IMR-90 (cell line): Measurements from ENCODE around the gene FRZB. TPM values are rescaled to one million over a fixed set of nuclear protein-coding genes. Genes with fewer than 3 reads are reported as not detected.

ENCODE experiments used
- ATAC-seq: fragments of 200-7000 bp; cut with Tn5 transposase; 2 replicates; pipeline ENCODE4 v1.9.1; 2020; ENCODE audit warnings: low read depth, mild to moderate bottlenecking, moderate library complexity
- BruUV-seq: library from RNA; stranded (reverse); fragments of 400-500 nt; replicated peaks from 2 replicates; lab custom pipeline; 2021; lab: Mats Ljungman, UMichigan
- CTCF ChIA-PET: fragments of 300-600 bp; formaldehyde crosslinking; extraction: SDS; loops from one replicate; lab custom pipeline; 2021; ENCODE audit warnings: antibody characterized with exemption; lab: Yijun Ruan, JAX
- POLR2A ChIA-PET: fragments of 300-600 bp; sonication (Branson Sonifier 250); formaldehyde crosslinking; loops from one replicate; lab custom pipeline; 2022; ENCODE audit warnings: antibody characterized with exemption; ENCODE audit not compliant: unreplicated experiment; lab: Charles Lee
- DNase-seq: peaks from one replicate; pipeline ENCODE4 v3.0.0; 2013
- H2AFZ ChIP-seq: replicated peaks from 2 replicates; pipeline ENCODE3; 2013; ENCODE audit warnings: low read length, mild to moderate bottlenecking; ENCODE audit not compliant: poor library complexity
- H2AK5ac ChIP-seq: 2 replicates; pipeline ENCODE4 v1.6.1; 2013; ENCODE audit warnings: low read depth, low read length, inconsistent platforms
- H2AK9ac ChIP-seq: replicated peaks from 2 replicates; pipeline ENCODE3; 2013; ENCODE audit warnings: mild to moderate bottlenecking, low read depth, low read length, moderate library complexity; ENCODE audit not compliant: poor library complexity
- H2BK120ac ChIP-seq: 2 replicates; pipeline ENCODE4 v1.6.1; 2013; ENCODE audit warnings: low read depth, low read length, inconsistent platforms
- H2BK15ac ChIP-seq: 3 replicates; pipeline ENCODE4 v1.6.1; 2013; ENCODE audit warnings: low read depth, low read length, inconsistent platforms
- H2BK20ac ChIP-seq: 2 replicates; pipeline ENCODE4 v1.6.1; 2013; ENCODE audit warnings: low read depth, mild to moderate bottlenecking, inconsistent platforms, low read length, moderate library complexity
- H2BK5ac ChIP-seq: 2 replicates; pipeline ENCODE4 v1.6.1; 2013; ENCODE audit warnings: mild to moderate bottlenecking, low read depth, low read length, inconsistent platforms; ENCODE audit not compliant: poor library complexity, severe bottlenecking
- H3K14ac ChIP-seq: replicated peaks from 2 replicates; pipeline ENCODE4 v1.6.1; 2013; ENCODE audit warnings: low read depth, low read length, inconsistent platforms
- H3K18ac ChIP-seq: 2 replicates; pipeline ENCODE4 v1.6.1; 2013; ENCODE audit warnings: low read depth, low read length, control low read depth
- H3K23ac ChIP-seq: 2 replicates; pipeline ENCODE4 v1.6.1; 2013; ENCODE audit warnings: low read depth, low read length, inconsistent platforms
- H3K27ac ChIP-seq: 2 replicates; pipeline ENCODE4 v1.5.1; 2013; ENCODE audit warnings: mild to moderate bottlenecking, control low read depth, low read length; ENCODE audit not compliant: insufficient read depth
- H3K27me3 ChIP-seq: 2 replicates; pipeline ENCODE4 v1.6.1; 2013; ENCODE audit warnings: low read length; ENCODE audit not compliant: control insufficient read depth, insufficient read depth
- H3K36me3 ChIP-seq: 2 replicates; pipeline ENCODE4 v1.6.1; 2013; ENCODE audit warnings: low read length, mixed read lengths; ENCODE audit not compliant: control insufficient read depth, insufficient read depth
- H3K4ac ChIP-seq: 2 replicates; pipeline ENCODE4 v1.6.1; 2013; ENCODE audit warnings: low read depth, low read length, inconsistent platforms
- H3K4me1 ChIP-seq: 2 replicates; pipeline ENCODE4 v1.6.1; 2013; ENCODE audit warnings: low read length, mixed read lengths; ENCODE audit not compliant: control insufficient read depth, insufficient read depth
- H3K4me2 ChIP-seq: 2 replicates; pipeline ENCODE4 v1.6.1; 2013; ENCODE audit warnings: low read depth, mild to moderate bottlenecking, control low read depth, low read length, moderate library complexity
- H3K4me3 ChIP-seq: 2 replicates; pipeline ENCODE4 v1.5.1; 2013; ENCODE audit warnings: low read depth, mild to moderate bottlenecking, control low read depth, low read length, moderate library complexity; ENCODE audit not compliant: insufficient read depth
- H3K56ac ChIP-seq: 2 replicates; pipeline ENCODE4 v1.6.1; 2013; ENCODE audit warnings: low read length, inconsistent platforms; ENCODE audit not compliant: insufficient read depth; ENCODE audit errors: extremely low read depth
- H3K79me1 ChIP-seq, 2 experiments: 2 replicates each; pipeline ENCODE4 v1.6.1; 2013; ENCODE audit warnings: low read length in 2 of 2, inconsistent platforms in 1 of 2, low read depth in 1 of 2
- H3K9ac ChIP-seq: 2 replicates; pipeline ENCODE4 v1.6.1; 2013; ENCODE audit warnings: low read depth, low read length, control low read depth
- H3K9me1 ChIP-seq: 2 replicates; pipeline ENCODE4 v1.6.1; 2013; ENCODE audit warnings: low read length, inconsistent platforms; ENCODE audit not compliant: insufficient read depth
- H3K9me3 ChIP-seq: 2 replicates; pipeline ENCODE4 v1.6.1; 2013; ENCODE audit warnings: low read length; ENCODE audit not compliant: control insufficient read depth, insufficient read depth
- H4K20me1 ChIP-seq: 2 replicates; pipeline ENCODE4 v1.6.1; 2013; ENCODE audit warnings: low read length, inconsistent platforms; ENCODE audit not compliant: insufficient read depth
- H4K5ac ChIP-seq: 2 replicates; pipeline ENCODE4 v1.6.1; 2013; ENCODE audit warnings: mild to moderate bottlenecking, low read depth, low read length, control low read depth
- H4K8ac ChIP-seq, 2 experiments: 2 replicates each; pipeline ENCODE4 v1.6.1; 2013; ENCODE audit warnings: low read depth in 2 of 2, low read length in 2 of 2, control low read depth in 1 of 2, inconsistent platforms in 1 of 2
- H4K91ac ChIP-seq: 2 replicates; pipeline ENCODE4 v1.6.1; 2013; ENCODE audit warnings: low read depth, low read length, inconsistent platforms; ENCODE audit not compliant: insufficient read depth
- CEBPB ChIP-seq: IDR thresholded peaks from 2 replicates; pipeline ENCODE4 v1.6.1; 2012; ENCODE audit warnings: low read depth, low read length, improper control_type of control experiment
- ELK1 ChIP-seq: fragments of 150-350 bp; IDR thresholded peaks from 2 replicates; pipeline ENCODE4 v1.6.1; 2016; ENCODE audit warnings: low read depth, mild to moderate bottlenecking, low read length, moderate library complexity, borderline replicate concordance
- MXI1 ChIP-seq: IDR thresholded peaks from 2 replicates; pipeline ENCODE4 v1.6.1; 2012; ENCODE audit warnings: low read depth, mild to moderate bottlenecking, low read length, moderate library complexity, borderline replicate concordance
- RFX5 ChIP-seq: IDR thresholded peaks from 2 replicates; pipeline ENCODE4 v1.8.0; 2012; ENCODE audit warnings: low read depth, mild to moderate bottlenecking, low read length, moderate library complexity
- WGBS, 2 experiments: methylation state at CpG; one replicate each; pipeline versions ENCODE4 v1.1.5 to v1.1.7; 2013; ENCODE audit warnings: missing lambda C conversion rate in 2 of 2; ENCODE audit not compliant: insufficient read length in 1 of 2; ENCODE audit errors: extremely low coverage in 2 of 2; 5-methylcytosine and 5-hydroxymethylcytosine counted together
- dilution Hi-C: fragments of 300-500 bp; cut with HindIII; formaldehyde crosslinking; loops from one replicate; pipeline ENCODE4 v1.14.3; 2018; ENCODE audit warnings: low sequenced_read_pairs; ENCODE audit not compliant: unreplicated experiment
- in situ Hi-C: fragments of 300-500 bp; cut with MboI; formaldehyde crosslinking; loops from 3 replicates; pipeline ENCODE4 v1.14.3; 2019; ENCODE audit warnings: low sequenced_read_pairs, inconsistent platforms, mixed read lengths
- intact Hi-C: fragments of 100-400 bp; cut with micrococcal nuclease; formaldehyde crosslinking; loops from 2 replicates; pipeline ENCODE4 v1.10.0; 2022
- polyA plus RNA-seq, 3 experiments: library from polyadenylated mRNA; depleted of rRNA; stranded (reverse); fragments of >200 nt; gene quantifications; 2 replicates each; pipeline ENCODE4 v1.2.3, GENCODE V29; 2012; ENCODE audit warnings: low replicate concordance in 1 of 3
- total RNA-seq: library from RNA; depleted of rRNA; stranded (reverse); fragments of >200 nt; gene quantifications from 2 replicates; pipeline ENCODE4 v1.2.3, GENCODE V29; 2012

Gene FRZB
- total and polyA plus RNA-seq, 2 of the 4 experiments (the other 2 are of a cell fraction): 0.18 to 1.2 TPM

GRCh38 chr2:182807319-182807718 lies 59.1 kb downstream of the FRZB start:
- no TSS peak for BruUV-seq
- no peaks in the 10 kb centered on the region for H4K20me1 ChIP-seq
- no peaks in the 10 kb centered on the region for H3K79me1 ChIP-seq
- 34% methylated on average over 3 of the region's 3 CpGs; no CpG with 5 or more reads in 1 of the 2 experiments for WGBS, 2 experiments
- intact Hi-C loops: no loop called here
- peaks cover 4% of the 10 kb centered on the region for H3K27me3 ChIP-seq
- H3K23ac ChIP-seq: no peak overlapping the region
- no peak overlapping the region for H4K8ac ChIP-seq
- H3K4ac ChIP-seq: no peak overlapping the region
- H2AK9ac ChIP-seq: no peak overlapping the region
- H3K18ac ChIP-seq: no peak overlapping the region
- no peaks in the 10 kb centered on the region for H3K4me1 ChIP-seq
- no peak overlapping the region for H3K56ac ChIP-seq
- ATAC-seq (no peak), DNase-seq (no peak)
- H3K27ac ChIP-seq: no peak overlapping the region
- no peak overlapping the region for H3K4me3 ChIP-seq
- no peak overlapping the region for H2BK5ac ChIP-seq
- H2AK5ac ChIP-seq: no peak overlapping the region
- in situ Hi-C loops: no loop called here
- TF ChIP-seq MXI1 (no peak), CEBPB (no peak), ELK1 (no peak), RFX5 (no peak)
- dilution Hi-C loops: no loop called here
- no peak overlapping the region for H2BK15ac ChIP-seq
- H4K5ac ChIP-seq: no peak overlapping the region
- H4K91ac ChIP-seq: no peak overlapping the region
- H2BK20ac ChIP-seq: no peak overlapping the region
- no peak overlapping the region for H2BK120ac ChIP-seq
- no peaks in the 10 kb centered on the region for H3K9me3 ChIP-seq
- no peak overlapping the region for H3K9ac ChIP-seq
- H3K4me2 ChIP-seq: no peak overlapping the region
- POLR2A ChIA-PET: no interaction called here
- CTCF ChIA-PET: no interaction called here
- H3K36me3 ChIP-seq: no peaks in the 10 kb centered on the region
- H3K14ac ChIP-seq: no peak overlapping the region
- no peak overlapping the region for H2AFZ ChIP-seq
- no peaks in the 10 kb centered on the region for H3K9me1 ChIP-seq
